ENCODE results near the gene AIG1.

AIG1 gene

GRCh38 chr6:143099647-143100046 lies 39.0 kb downstream of the AIG1 start:
- Histone ChIP-seq H3K27me3 (ENCODE audit: insufficient read depth, low read length) (no peaks in the 10 kb centered on the region), H3K9me2 (ENCODE audit: low read depth, low read length) (no peaks in the 10 kb centered on the region), H3K4me1 (ENCODE audit: insufficient read depth, low read length, severe bottlenecking) (no peaks in the 10 kb centered on the region), H3K4me3 (ENCODE audit: low read depth, low read length, poor library complexity, severe bottlenecking) (no peak overlapping the region), H3F3A (ENCODE audit: insufficient read depth, low read length) (no peaks in the 10 kb centered on the region), H3K4me2 (ENCODE audit: low read length) (no peak overlapping the region), H3K79me2 (ENCODE audit: insufficient read depth, low read length) (no peaks in the 10 kb centered on the region), H3K36me3 (ENCODE audit: insufficient read depth, low read length) (no peaks in the 10 kb centered on the region), H3K9ac (ENCODE audit: low read length) (no peak overlapping the region), H2AFZ (ENCODE audit: low read length) (no peak overlapping the region), H3K9me3 (ENCODE audit: low read length) (no peaks in the 10 kb centered on the region), H4K20me1 (ENCODE audit: insufficient read depth, low read length) (no peaks in the 10 kb centered on the region), H3K27ac (ENCODE audit: low read depth, low read length, poor library complexity, severe bottlenecking) (no peak overlapping the region)
- TF ChIP-seq CTCF (IDR thresholded peaks at IDR 0.05; ENCODE audit: low read length) (no peak), EZH2 (IDR thresholded peaks at IDR 0.05; ENCODE audit: borderline replicate concordance, low read length) (no peak)

GRCh38 chr6:143100429-143100828 lies 39.7 kb downstream of the AIG1 start:
- H3K27ac ChIP-seq (ENCODE audit: low read depth, low read length, poor library complexity, severe bottlenecking), result no peak overlapping the region
- H3K27me3 ChIP-seq (ENCODE audit: insufficient read depth, low read length), result no peaks in the 10 kb centered on the region
- no peaks in the 10 kb centered on the region for H3K36me3 ChIP-seq (ENCODE audit: insufficient read depth, low read length)
- TF ChIP-seq EZH2 (IDR thresholded peaks at IDR 0.05; ENCODE audit: borderline replicate concordance, low read length) (no peak), CTCF (IDR thresholded peaks at IDR 0.05; ENCODE audit: low read length) (no peak)
- H2AFZ ChIP-seq (ENCODE audit: low read length), result no peak overlapping the region
- no peaks in the 10 kb centered on the region for H3F3A ChIP-seq (ENCODE audit: insufficient read depth, low read length)
- no peak overlapping the region for H3K4me3 ChIP-seq (ENCODE audit: low read depth, low read length, poor library complexity, severe bottlenecking)
- no peaks in the 10 kb centered on the region for H3K9me3 ChIP-seq (ENCODE audit: low read length)
- no peak overlapping the region for H3K4me2 ChIP-seq (ENCODE audit: low read length)
- no peaks in the 10 kb centered on the region for H3K4me1 ChIP-seq (ENCODE audit: insufficient read depth, low read length, severe bottlenecking)
- H3K9me2 ChIP-seq (ENCODE audit: low read depth, low read length), result no peaks in the 10 kb centered on the region
- no peaks in the 10 kb centered on the region for H3K79me2 ChIP-seq (ENCODE audit: insufficient read depth, low read length)
- no peak overlapping the region for H3K9ac ChIP-seq (ENCODE audit: low read length)
- H4K20me1 ChIP-seq (ENCODE audit: insufficient read depth, low read length), result no peaks in the 10 kb centered on the region

GRCh38 chr6:143103916-143104315 lies 43.2 kb downstream of the AIG1 start:
- TF ChIP-seq CTCF (IDR thresholded peaks at IDR 0.05; ENCODE audit: low read length) (no peak), EZH2 (IDR thresholded peaks at IDR 0.05; ENCODE audit: borderline replicate concordance, low read length) (no peak)
- no peaks in the 10 kb centered on the region for H3K9me3 ChIP-seq (ENCODE audit: low read length)
- H4K20me1 ChIP-seq (ENCODE audit: insufficient read depth, low read length), result no peaks in the 10 kb centered on the region
- H3K79me2 ChIP-seq (ENCODE audit: insufficient read depth, low read length), result no peaks in the 10 kb centered on the region
- H3K4me3 ChIP-seq (ENCODE audit: low read depth, low read length, poor library complexity, severe bottlenecking), result no peak overlapping the region
- no peak overlapping the region for H3K9ac ChIP-seq (ENCODE audit: low read length)
- H3K27ac ChIP-seq (ENCODE audit: low read depth, low read length, poor library complexity, severe bottlenecking), result no peak overlapping the region
- H2AFZ ChIP-seq (ENCODE audit: low read length), result no peak overlapping the region
- H3F3A ChIP-seq (ENCODE audit: insufficient read depth, low read length), result no peaks in the 10 kb centered on the region
- no peaks in the 10 kb centered on the region for H3K27me3 ChIP-seq (ENCODE audit: insufficient read depth, low read length)
- no peaks in the 10 kb centered on the region for H3K36me3 ChIP-seq (ENCODE audit: insufficient read depth, low read length)
- H3K9me2 ChIP-seq (ENCODE audit: low read depth, low read length), result no peaks in the 10 kb centered on the region
- no peak overlapping the region for H3K4me2 ChIP-seq (ENCODE audit: low read length)
- H3K4me1 ChIP-seq (ENCODE audit: insufficient read depth, low read length, severe bottlenecking), result no peaks in the 10 kb centered on the region

Data from OCI-LY1 (cell line).